ENCODE results near the gene POLD3. TPM values are rescaled to one million over a fixed set of nuclear protein-coding genes. Genes with fewer than 3 reads are reported as not detected.

POLD3 gene
- total RNA-seq, 2 donors from 2014 or later: 5.6 to 14.5 TPM

DNA sequence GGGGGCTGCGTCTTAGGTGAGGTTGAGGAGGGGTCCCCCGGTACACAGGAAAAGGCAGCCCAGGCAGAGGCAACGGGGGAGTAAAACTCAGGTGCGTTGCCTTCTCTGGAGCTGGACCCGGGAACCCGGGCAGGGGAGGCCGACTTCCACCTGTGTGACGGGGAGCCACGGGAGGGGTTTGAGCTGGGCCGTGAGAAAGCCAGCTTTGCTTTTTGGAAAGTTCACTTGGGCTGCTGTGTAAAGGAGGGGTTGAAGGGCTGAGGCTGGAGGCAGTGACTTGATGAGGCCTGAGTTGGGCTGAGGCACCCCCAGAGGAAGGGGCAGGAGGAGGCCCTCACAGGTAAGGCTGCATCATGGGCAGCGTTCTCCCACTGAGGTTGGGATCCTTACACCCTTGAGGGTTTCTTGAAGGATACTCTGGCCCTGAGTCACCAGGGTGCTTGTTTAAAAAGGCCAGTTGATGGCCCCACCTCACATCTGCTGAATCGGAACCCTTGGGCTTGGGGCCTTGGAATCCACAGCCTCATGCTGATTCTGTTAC, 91.6 kb downstream of the POLD3 start:
- no peaks in the 10 kb centered on the region for H3K36me3 ChIP-seq
- DNase-seq (ENCODE audit: low spot score): no peak
- H3K4me1 ChIP-seq (ENCODE audit: control insufficient read depth in 1 of 2, low read depth in 2 of 2): peaks cover 11 to 52% of the 10 kb centered on the region in 2 donors
- no peak for ATAC-seq (ENCODE audit: insufficient number of reproducible peaks, low FRiP score, low read depth)
- TF ChIP-seq, protein P1, sequence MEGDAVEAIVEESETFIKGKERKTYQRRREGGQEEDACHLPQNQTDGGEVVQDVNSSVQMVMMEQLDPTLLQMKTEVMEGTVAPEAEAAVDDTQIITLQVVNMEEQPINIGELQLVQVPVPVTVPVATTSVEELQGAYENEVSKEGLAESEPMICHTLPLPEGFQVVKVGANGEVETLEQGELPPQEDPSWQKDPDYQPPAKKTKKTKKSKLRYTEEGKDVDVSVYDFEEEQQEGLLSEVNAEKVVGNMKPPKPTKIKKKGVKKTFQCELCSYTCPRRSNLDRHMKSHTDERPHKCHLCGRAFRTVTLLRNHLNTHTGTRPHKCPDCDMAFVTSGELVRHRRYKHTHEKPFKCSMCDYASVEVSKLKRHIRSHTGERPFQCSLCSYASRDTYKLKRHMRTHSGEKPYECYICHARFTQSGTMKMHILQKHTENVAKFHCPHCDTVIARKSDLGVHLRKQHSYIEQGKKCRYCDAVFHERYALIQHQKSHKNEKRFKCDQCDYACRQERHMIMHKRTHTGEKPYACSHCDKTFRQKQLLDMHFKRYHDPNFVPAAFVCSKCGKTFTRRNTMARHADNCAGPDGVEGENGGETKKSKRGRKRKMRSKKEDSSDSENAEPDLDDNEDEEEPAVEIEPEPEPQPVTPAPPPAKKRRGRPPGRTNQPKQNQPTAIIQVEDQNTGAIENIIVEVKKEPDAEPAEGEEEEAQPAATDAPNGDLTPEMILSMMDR (IDR thresholded peaks at IDR 0.05): no peak
- no peak overlapping the region for H3K27ac ChIP-seq
- H3K27me3 ChIP-seq (replicated peaks; ENCODE audit: insufficient read depth): no peaks in the 10 kb centered on the region
- peak overlapping the region; percentile 72 for H3K4me3 ChIP-seq
- H3K9me3 ChIP-seq: no peaks in the 10 kb centered on the region

DNA sequence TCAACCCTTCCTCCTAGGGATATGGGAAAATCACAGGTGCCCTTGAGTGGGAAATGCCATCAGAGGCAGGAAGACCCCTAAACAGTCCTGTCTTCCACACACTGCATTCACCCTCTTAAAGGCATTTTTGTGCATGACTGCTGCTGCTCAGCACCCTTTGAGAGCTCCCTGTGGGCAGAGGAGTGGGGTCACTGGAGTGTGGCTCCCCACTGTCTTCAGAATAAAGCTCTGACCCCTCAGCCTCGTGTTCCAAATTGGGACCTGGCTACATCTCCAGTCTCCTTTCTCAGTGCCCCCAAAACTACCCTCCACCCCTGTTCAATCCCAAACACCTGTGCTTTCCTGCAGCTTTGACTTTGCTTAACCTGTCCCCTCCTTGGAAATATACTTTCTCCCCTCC, 92.3 kb downstream of the POLD3 start:
- peaks cover 11 to 52% of the 10 kb centered on the region in 2 donors for H3K4me1 ChIP-seq (ENCODE audit: control insufficient read depth in 1 of 2, low read depth in 2 of 2)
- ATAC-seq (ENCODE audit: insufficient number of reproducible peaks, low FRiP score, low read depth): no peak
- H3K9me3 ChIP-seq: no peaks in the 10 kb centered on the region
- H3K4me3 ChIP-seq: no peak overlapping the region
- H3K27me3 ChIP-seq (replicated peaks; ENCODE audit: insufficient read depth): no peaks in the 10 kb centered on the region
- H3K36me3 ChIP-seq: no peaks in the 10 kb centered on the region
- H3K27ac ChIP-seq: no peak overlapping the region
- DNase-seq (ENCODE audit: low spot score): no peak
- TF ChIP-seq, protein P1 (IDR thresholded peaks at IDR 0.05): no peak

DNA sequence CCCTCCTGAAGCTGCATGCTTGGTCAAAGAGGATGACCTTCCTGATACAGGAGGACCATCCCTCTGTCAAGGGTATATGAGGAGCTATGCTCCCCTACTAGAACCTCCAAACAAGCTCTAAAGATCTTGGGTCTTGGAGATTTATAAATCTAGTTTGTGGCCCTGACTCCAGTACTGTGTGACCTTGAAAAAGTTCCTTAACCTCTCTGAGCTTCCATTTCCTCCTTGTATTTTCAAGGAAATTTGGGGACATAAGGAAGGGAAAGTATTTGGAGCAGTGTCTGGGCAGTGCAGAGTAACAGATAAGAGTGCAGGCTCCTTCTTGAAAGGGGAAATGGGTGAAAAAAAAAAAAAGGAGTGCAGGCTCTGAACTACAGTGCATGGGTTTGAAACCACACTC, 93.0 kb downstream of the POLD3 start:
- Histone ChIP-seq H3K27me3 (replicated peaks; ENCODE audit: insufficient read depth) (no peaks in the 10 kb centered on the region), H3K27ac (no peak overlapping the region), H3K9me3 (no peaks in the 10 kb centered on the region), H3K4me1 (ENCODE audit: control insufficient read depth in 1 of 2, low read depth in 2 of 2) (peaks cover 11 to 52% of the 10 kb centered on the region in 2 donors), H3K4me3 (no peak overlapping the region), H3K36me3 (no peaks in the 10 kb centered on the region)
- DNase-seq (ENCODE audit: low spot score): no peak
- TF ChIP-seq, protein P1 (IDR thresholded peaks at IDR 0.05): no peak
- no peak for ATAC-seq (ENCODE audit: insufficient number of reproducible peaks, low FRiP score, low read depth)

DNA sequence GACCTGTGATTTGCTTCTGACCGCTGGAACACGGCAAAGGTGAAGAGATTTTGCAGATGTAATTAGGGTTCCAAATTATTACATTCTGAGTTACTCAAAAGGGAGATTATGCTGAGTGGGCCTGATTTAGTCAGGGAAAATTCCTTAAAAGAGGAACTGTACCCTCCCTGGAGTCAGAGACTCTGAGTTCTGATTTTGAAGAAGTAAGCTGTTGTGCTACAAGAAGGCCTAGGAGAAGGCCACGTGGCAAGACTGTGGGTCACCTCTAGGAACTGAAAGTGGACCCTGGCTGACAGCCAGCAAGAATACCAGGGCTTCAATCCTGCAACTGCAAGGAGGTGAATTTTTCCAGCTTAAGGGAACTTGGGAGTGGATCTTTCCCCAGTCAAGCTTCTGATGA, 93.5 kb downstream of the POLD3 start:
- Histone ChIP-seq H3K36me3 (no peaks in the 10 kb centered on the region), H3K9me3 (no peaks in the 10 kb centered on the region), H3K4me3 (no peak overlapping the region), H3K27ac (no peak overlapping the region), H3K4me1 (ENCODE audit: control insufficient read depth in 1 of 2, low read depth in 2 of 2) (peaks cover 11 to 52% of the 10 kb centered on the region in 2 donors), H3K27me3 (replicated peaks; ENCODE audit: insufficient read depth) (no peaks in the 10 kb centered on the region)
- DNase-seq (ENCODE audit: low spot score): no peak
- no peak for ATAC-seq (ENCODE audit: insufficient number of reproducible peaks, low FRiP score, low read depth)
- TF ChIP-seq, protein P1 (IDR thresholded peaks at IDR 0.05): no peak

DNA sequence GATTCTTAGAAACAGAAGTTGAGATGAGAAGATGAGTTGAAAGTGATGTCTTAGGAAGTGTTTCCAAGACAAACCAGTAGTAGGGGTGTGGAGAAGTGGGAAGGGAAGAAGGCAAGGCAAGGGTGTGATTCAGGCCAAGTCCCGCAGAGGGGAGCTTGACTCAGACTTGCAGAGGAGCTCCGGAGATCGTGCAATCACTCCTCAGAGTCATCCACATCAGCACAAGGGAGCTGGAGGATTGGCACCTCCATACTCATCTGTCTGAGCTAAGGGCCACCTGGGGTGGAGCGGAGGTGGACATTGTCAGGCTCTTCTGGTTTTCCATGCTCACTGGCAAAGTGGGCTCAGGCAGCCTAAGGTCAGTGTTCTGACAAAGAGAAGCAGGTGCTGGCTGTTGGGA, 94.4 kb downstream of the POLD3 start:
- DNase-seq (ENCODE audit: low spot score): no peak
- ATAC-seq (ENCODE audit: insufficient number of reproducible peaks, low FRiP score, low read depth): no peak
- peaks cover 11 to 43% of the 10 kb centered on the region in 2 donors for H3K4me1 ChIP-seq (ENCODE audit: control insufficient read depth in 1 of 2, low read depth in 2 of 2)
- H3K36me3 ChIP-seq: no peaks in the 10 kb centered on the region
- TF ChIP-seq, protein P1 (IDR thresholded peaks at IDR 0.05): no peak
- no peak overlapping the region for H3K4me3 ChIP-seq
- no peak overlapping the region for H3K27ac ChIP-seq
- H3K9me3 ChIP-seq: no peaks in the 10 kb centered on the region
- H3K27me3 ChIP-seq (replicated peaks; ENCODE audit: insufficient read depth): no peaks in the 10 kb centered on the region

Data from thoracic aorta (tissue), 2 donors.